HepG2 (cell line): ENCODE results near the gene BLVRB. TPM values are rescaled to one million over a fixed set of nuclear protein-coding genes. Genes with fewer than 3 reads are reported as not detected.
A peak's percentile ranks its signal among the peaks of the same experiment; 100 is the strongest.

Source experiments
- EHMT2 ChIP-seq: fragments of 200-600 bp; sonication (generic); IDR thresholded peaks from 2 replicates; pipeline ENCODE4 v1.7.0; 2017; ENCODE audit warnings: antibody characterized with exemption, low read depth, low read length, borderline replicate concordance
- FOXA3 ChIP-seq: IDR thresholded peaks from 2 replicates; pipeline ENCODE4 v1.6.1; 2016; ENCODE audit warnings: missing genetic modification reagents, missing compliant biosample characterization
- FOXK1 ChIP-seq: sonication (generic); formaldehyde crosslinking; IDR thresholded peaks from 2 replicates; pipeline ENCODE4 v1.4.0; 2020; ENCODE audit warnings: low read depth, missing genetic modification reagents, borderline replicate concordance
- FOXK2 ChIP-seq: fragments of 450-650 bp; IDR thresholded peaks from 2 replicates; pipeline ENCODE4 v1.6.1; 2016
- GLI4 ChIP-seq: sonication (generic); formaldehyde crosslinking; IDR thresholded peaks from 2 replicates; pipeline ENCODE4 v1.5.1; 2020; ENCODE audit warnings: missing genetic modification reagents, mild to moderate bottlenecking, moderate library complexity, borderline replicate concordance
- NFKBIZ ChIP-seq: IDR thresholded peaks from 2 replicates; pipeline ENCODE4 v1.6.1; 2018; ENCODE audit warnings: missing genetic modification reagents, missing compliant biosample characterization
- NR1H2 ChIP-seq: sonication (generic); formaldehyde crosslinking; IDR thresholded peaks from 2 replicates; pipeline ENCODE4 v1.8.1; 2022; ENCODE audit warnings: low read depth, missing genetic modification reagents, borderline replicate concordance
- PRMT3 ChIP-seq: sonication (generic); formaldehyde crosslinking; IDR thresholded peaks from 2 replicates; pipeline ENCODE4 v1.8.1; 2022; ENCODE audit warnings: low read depth, mild to moderate bottlenecking, moderate library complexity, missing genetic modification reagents, borderline replicate concordance
- SKI ChIP-seq: fragments of 450-650 bp; IDR thresholded peaks from one replicate; pipeline ENCODE4 v1.6.1; 2018; ENCODE audit warnings: mild to moderate bottlenecking; ENCODE audit not compliant: partially characterized antibody
- SYNCRIP ChIP-seq: fragments of 200-400 bp; formaldehyde crosslinking; IDR thresholded peaks from 2 replicates; pipeline ENCODE4 v1.6.1; 2018; ENCODE audit warnings: mild to moderate bottlenecking, low read depth, low read length; ENCODE audit not compliant: insufficient read depth
- TCF7L2 ChIP-seq: IDR thresholded peaks from 2 replicates; pipeline ENCODE4 v1.6.1; 2011; ENCODE audit warnings: mild to moderate bottlenecking, low read depth, low read length, moderate library complexity
- TMF1 ChIP-seq: sonication (generic); formaldehyde crosslinking; IDR thresholded peaks from 2 replicates; pipeline ENCODE4 v1.8.1; 2022; ENCODE audit warnings: low read depth, missing genetic modification reagents
- ZKSCAN1 ChIP-seq: fragments of 150-350 bp; IDR thresholded peaks from 2 replicates; pipeline ENCODE4 v1.6.1; 2014; ENCODE audit warnings: low read length
- polyA plus RNA-seq, 8 experiments: library from polyadenylated mRNA; depleted of rRNA in 3 of 8; stranded (reverse) in 7 of 8; unstranded in 1 of 8; fragments of >200 nt; fragmentation: Illumina TruSeq in 4 of 8; extraction: Trizol in 4 of 8; gene quantifications; 2 replicates each; pipeline versions ENCODE4 v1.2.1 to v1.2.3, GENCODE V29; 2011 to 2016; ENCODE audit warnings: low read depth in 4 of 8, missing spikeins in 1 of 8, mixed read lengths in 1 of 8; ENCODE audit not compliant: insufficient read depth in 1 of 8
- total RNA-seq, 5 experiments: library from RNA; depleted of rRNA; stranded (reverse); fragments of >200 nt; fragmentation: Illumina TruSeq; extraction: Trizol; gene quantifications; 2 replicates each; pipeline ENCODE4 v1.2.3, GENCODE V29; 2016; ENCODE audit warnings: low read depth in 1 of 5
- TF ChIP-seq, protein P1 (sequence below): sonication (generic); formaldehyde crosslinking; IDR thresholded peaks from 2 replicates; pipeline ENCODE4 v1.8.0; 2022; ENCODE audit warnings: mild to moderate bottlenecking, missing genetic modification reagents; ENCODE audit not compliant: insufficient replicate concordance
- TF ChIP-seq, protein P2 (sequence below): sonication (generic); formaldehyde crosslinking; IDR thresholded peaks from 2 replicates; pipeline ENCODE4 v1.4.0; 2020; ENCODE audit warnings: missing genetic modification reagents, mild to moderate bottlenecking, borderline replicate concordance
- TF ChIP-seq, protein P3 (sequence below): sonication (generic); formaldehyde crosslinking; IDR thresholded peaks from 2 replicates; pipeline ENCODE4 v1.9.0; 2021; ENCODE audit warnings: missing genetic modification reagents, mild to moderate bottlenecking, borderline replicate concordance
- TF ChIP-seq, protein P4 (sequence below): sonication (generic); formaldehyde crosslinking; IDR thresholded peaks from 2 replicates; pipeline ENCODE4 v1.4.0; 2020; ENCODE audit warnings: missing genetic modification reagents

Gene BLVRB
- total and polyA plus RNA-seq, 2 of the 13 experiments (the other 11 are each of a cell fraction or from before 2014, with no cell fraction given): 25.9 to 51.4 TPM

DNA sequence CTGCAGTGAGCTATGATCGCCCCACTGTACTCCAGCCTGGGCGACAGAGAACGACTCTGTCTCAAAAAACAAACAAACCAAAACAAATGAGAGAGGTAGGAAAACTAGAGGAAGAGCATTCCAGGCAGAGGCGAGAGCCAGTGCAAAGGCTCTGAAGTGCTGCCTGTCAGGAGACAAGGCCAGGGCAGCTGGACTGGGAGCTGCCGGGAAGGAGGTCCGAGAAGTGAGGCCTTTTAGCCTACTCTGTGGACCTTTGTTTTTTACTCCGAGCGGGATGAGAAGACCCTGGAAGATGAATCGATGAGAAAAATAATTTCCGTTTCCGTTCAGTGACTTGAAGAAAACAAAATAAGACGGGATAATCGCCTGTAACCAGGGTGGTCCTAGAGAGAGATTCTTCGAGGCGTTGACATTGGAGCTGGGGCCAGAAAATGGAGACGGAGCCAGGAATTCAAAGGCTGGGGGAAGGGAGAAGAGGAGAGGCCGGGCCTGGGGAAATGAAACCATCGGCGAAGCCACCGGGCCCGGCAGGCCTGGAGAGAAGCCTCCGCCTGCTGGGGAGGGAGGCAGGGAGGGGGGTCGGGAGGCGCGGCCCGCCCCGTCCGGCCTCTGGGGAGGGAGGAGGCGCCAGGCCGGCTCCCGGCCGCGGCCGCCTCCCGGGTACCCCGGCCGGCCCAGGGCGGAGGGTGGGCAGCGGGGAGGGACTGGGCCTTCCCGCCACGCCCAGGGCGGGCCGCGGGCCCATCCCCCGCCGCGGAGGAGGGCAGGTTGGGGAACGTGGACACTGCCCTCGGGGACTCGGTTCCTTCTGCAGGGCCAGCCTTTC lies 31.9 kb downstream of the BLVRB start (continued):
- TF ChIP-seq GLI4: no peak
- 0 out of 2 replicates have a peak, but pooled peaks have one; percentile 6 for TF ChIP-seq FOXA3 (CRISPR knock-in tag)
- TF ChIP-seq, protein P1, sequence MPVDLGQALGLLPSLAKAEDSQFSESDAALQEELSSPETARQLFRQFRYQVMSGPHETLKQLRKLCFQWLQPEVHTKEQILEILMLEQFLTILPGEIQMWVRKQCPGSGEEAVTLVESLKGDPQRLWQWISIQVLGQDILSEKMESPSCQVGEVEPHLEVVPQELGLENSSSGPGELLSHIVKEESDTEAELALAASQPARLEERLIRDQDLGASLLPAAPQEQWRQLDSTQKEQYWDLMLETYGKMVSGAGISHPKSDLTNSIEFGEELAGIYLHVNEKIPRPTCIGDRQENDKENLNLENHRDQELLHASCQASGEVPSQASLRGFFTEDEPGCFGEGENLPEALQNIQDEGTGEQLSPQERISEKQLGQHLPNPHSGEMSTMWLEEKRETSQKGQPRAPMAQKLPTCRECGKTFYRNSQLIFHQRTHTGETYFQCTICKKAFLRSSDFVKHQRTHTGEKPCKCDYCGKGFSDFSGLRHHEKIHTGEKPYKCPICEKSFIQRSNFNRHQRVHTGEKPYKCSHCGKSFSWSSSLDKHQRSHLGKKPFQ (CRISPR knock-in tag): no peak
- TF ChIP-seq ZKSCAN1: no peak
- TF ChIP-seq, protein P2, sequence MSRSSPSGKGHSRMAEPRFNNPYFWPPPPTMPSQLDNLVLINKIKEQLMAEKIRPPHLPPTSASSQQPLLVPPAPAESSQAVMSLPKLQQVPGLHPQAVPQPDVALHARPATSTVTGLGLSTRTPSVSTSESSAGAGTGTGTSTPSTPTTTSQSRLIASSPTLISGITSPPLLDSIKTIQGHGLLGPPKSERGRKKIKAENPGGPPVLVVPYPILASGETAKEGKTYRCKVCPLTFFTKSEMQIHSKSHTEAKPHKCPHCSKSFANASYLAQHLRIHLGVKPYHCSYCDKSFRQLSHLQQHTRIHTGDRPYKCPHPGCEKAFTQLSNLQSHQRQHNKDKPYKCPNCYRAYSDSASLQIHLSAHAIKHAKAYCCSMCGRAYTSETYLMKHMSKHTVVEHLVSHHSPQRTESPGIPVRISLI (CRISPR knock-in tag): no peak
- TF ChIP-seq FOXK1 (CRISPR knock-in tag): no peak
- no peak for TF ChIP-seq FOXK2
- TF ChIP-seq, protein P3, sequence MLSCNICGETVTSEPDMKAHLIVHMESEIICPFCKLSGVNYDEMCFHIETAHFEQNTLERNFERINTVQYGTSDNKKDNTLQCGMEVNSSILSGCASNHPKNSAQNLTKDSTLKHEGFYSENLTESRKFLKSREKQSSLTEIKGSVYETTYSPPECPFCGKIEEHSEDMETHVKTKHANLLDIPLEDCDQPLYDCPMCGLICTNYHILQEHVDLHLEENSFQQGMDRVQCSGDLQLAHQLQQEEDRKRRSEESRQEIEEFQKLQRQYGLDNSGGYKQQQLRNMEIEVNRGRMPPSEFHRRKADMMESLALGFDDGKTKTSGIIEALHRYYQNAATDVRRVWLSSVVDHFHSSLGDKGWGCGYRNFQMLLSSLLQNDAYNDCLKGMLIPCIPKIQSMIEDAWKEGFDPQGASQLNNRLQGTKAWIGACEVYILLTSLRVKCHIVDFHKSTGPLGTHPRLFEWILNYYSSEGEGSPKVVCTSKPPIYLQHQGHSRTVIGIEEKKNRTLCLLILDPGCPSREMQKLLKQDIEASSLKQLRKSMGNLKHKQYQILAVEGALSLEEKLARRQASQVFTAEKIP: no peak
- no peak for TF ChIP-seq NFKBIZ (CRISPR knock-in tag)
- TF ChIP-seq TCF7L2: no peak
- TF ChIP-seq PRMT3 (CRISPR knock-in tag): no peak
- TF ChIP-seq, protein P4, sequence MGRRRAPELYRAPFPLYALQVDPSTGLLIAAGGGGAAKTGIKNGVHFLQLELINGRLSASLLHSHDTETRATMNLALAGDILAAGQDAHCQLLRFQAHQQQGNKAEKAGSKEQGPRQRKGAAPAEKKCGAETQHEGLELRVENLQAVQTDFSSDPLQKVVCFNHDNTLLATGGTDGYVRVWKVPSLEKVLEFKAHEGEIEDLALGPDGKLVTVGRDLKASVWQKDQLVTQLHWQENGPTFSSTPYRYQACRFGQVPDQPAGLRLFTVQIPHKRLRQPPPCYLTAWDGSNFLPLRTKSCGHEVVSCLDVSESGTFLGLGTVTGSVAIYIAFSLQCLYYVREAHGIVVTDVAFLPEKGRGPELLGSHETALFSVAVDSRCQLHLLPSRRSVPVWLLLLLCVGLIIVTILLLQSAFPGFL (CRISPR knock-in tag): no peak
- TF ChIP-seq SKI: no peak
- TF ChIP-seq SYNCRIP: no peak
- no peak for TF ChIP-seq TMF1
- no peak for TF ChIP-seq EHMT2
- TF ChIP-seq NR1H2 (CRISPR knock-in tag): no peak
